Kidney capillary endothelial cell (primary cell): Measurements from ENCODE around the gene ZNF506.
"Not testable (repeated sequence)": the region's sequence is repeated elsewhere in the genome, so short reads cannot be mapped to it uniquely, and the experiment has no call there.

ENCODE experiments used
- DNase-seq: peaks from one replicate; pipeline ENCODE4 v3.0.0-alpha.2; 2018; ENCODE audit warnings: low spot score

The ZNF506 gene

GRCh38 chr19:19821366-19821951, at the start of gene ZNF506:
ZNF506 (minus strand) TSS chr19:19821750; CDS start chr19:19821603, 147 bp downstream.
- peak; percentile 80 for DNase-seq

DNA sequence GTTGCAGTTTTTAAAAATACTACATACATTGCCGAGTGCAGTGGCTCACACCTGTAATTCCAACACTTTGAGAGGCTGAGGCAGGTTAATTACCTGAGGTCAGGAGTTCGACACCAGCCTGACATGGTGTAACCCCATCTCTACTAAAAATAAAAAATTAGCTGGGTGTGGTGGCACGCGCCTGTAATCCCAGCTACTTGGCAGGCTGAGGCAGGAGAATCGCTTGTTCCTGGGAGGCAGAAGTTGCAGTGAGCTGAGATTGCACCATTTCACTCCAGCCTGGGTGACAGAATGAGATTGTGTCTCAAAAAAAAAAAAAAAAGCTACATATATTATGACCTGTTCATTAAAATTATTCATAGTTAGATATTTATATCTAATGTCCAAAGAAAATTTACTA, 48.5 kb upstream of the ZNF506 start:
- not testable (repeated sequence) for DNase-seq

- DNase-seq = peak; percentile 1
Observed at GRCh38 chr19:19866611-19867248, 45.2 kb upstream of the ZNF506 start.

DNA sequence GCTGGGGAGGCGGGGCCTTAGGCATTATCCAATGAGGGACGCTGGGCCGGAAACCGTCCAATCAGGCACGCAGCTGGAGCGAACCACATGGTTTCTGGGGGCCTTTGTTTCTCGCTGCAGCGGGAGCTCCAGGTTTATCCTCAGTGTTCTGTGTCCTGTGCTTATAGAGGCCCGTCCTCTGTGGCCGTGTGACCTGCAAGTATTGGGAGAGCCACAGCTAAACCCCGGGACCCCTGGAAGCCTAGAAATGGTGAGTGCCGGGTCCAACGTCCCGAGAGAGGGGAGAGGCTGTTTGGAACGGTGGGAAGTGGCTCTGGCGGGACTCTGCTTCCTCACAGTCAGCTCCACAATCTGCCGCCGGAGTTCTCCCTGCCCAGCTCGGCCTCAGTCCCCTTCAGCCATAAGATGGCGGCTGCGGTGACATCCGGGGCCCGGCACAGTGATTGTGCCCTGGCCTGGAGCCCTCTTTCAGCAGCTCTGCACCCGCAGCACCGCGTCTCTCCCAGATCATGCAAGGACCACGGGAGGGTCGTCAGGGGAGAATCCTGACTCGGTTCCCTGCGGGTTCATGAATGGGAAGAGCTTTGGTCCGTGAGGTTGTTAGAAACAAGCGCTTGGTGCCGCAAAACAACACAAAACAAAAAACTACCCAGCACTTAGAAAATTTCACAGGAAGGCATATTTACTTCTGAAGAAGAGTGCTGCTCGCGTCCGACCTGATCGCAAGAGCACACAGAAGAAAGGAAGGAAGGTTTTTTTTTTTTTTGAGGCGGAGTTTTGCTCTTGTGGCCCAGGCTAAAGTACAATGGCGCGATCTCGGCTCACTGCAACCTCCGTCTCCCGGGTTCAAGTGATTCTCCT, 44.4 kb upstream of the ZNF506 start, which contains the start of gene ZNF253:
ZNF253 (plus strand) TSS at position 133 of the 861 bp plus-strand sequence; CDS start at position 248, 115 bp downstream.
- peak; percentile 87 for DNase-seq

GRCh38 chr19:19860756-19861390, 39.3 kb upstream of the ZNF506 start:
- DNase-seq = no peak

- no peak for DNase-seq
Observed at GRCh38 chr19:19858751-19859150, 37.2 kb upstream of the ZNF506 start.

DNA sequence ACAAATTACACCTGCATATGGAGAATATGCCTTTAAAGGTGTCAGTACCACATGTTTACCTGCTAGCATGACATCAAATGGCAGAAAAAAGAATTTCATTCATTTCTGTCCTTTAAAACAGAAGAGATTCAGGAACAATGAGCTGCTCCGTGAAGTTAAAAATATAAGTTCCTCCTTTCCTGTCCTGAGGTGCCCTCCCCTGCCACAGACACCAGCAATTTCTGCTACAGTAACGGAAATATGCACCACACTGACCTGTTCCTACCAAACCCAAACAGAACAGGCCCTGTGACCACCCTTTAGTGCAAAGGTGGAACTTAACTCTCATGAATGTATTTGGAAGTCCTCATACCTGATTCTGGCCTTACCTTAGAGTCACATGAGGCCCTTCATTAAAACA, 30.2 kb upstream of the ZNF506 start:
- DNase-seq = not testable (repeated sequence)

- DNase-seq = no peak
Observed at GRCh38 chr19:19849056-19849455, 27.5 kb upstream of the ZNF506 start.

DNA sequence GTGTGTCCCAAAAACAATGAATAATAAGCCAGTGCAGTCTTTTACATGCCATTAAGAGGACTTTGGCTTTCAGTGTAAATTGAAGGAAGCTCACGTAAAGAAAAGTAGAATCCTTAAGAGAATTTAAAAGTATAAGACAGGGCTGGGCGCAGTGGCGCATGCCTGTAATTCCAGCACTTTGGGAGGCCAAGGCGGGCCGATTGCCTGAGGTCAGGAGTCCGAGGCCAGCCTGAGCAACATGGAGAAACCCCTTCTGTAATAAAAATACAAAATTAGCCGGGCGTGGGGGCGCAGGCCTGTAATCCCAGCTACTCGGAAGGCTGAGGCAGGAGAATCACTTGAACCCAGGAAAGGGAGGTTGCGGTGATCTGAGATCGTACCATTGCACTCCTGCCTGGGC, 26.2 kb upstream of the ZNF506 start:
- no peak for DNase-seq

- no peak for DNase-seq
Observed at GRCh38 chr19:19835560-19836038, 14.0 kb upstream of the ZNF506 start.

DNA sequence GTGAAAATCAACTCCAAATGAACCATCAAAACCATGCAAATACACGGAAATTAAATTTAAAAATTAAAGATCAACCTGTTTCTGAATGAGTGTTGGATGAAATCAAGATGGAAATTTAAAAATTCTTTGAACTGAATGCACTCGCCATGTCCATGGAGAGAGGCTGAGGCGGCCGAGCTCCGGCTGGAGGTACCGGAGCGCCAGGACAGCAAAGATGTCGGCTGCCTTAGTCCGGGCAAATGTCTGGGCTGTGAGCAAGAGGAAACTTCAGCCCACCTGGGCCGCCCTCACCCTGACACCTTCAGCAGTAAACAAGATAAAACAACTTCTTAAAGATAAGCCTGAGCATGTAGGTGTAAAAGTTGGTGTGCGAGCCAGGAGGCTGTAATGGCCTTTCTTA, 5.3 kb upstream of the ZNF506 start:
- DNase-seq = no peak

GRCh38 chr19:19823916-19824315, 2.4 kb upstream of the ZNF506 start:
- no peak for DNase-seq

- DNase-seq = not testable (repeated sequence)
Observed at GRCh38 chr19:19821976-19822375, 426 bp upstream of the ZNF506 start.

GRCh38 chr19:19820774-19821320, 703 bp downstream of the ZNF506 start:
- no peak for DNase-seq

- no peak for DNase-seq
Observed at GRCh38 chr19:19817357-19817756, 4.2 kb downstream of the ZNF506 start.

GRCh38 chr19:19816679-19817078, 4.9 kb downstream of the ZNF506 start:
- DNase-seq = no peak

- DNase-seq = not testable (repeated sequence)
Observed at GRCh38 chr19:19811999-19812398, 9.6 kb downstream of the ZNF506 start.

- DNase-seq = no peak
Observed at GRCh38 chr19:19805480-19805879, 16.1 kb downstream of the ZNF506 start.

DNA sequence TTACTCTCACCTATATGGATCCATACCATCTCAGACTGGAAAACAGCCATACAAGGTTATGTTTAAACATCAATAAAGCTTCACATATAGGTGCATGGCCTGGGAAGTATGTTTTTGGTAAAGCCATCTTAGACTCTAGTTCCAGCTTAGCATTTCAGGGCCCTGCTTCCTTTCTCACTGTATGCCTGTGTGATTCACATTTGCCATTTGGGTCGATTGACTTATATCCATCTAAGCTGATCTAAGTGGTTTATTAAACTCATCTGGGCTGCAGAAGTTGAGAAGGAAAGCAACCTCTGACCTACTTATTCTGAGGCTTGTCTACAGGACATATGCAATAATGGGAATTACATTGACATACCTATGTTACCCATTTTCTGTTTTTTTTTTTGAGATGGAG, 33.5 kb downstream of the ZNF506 start:
- no peak for DNase-seq

DNA sequence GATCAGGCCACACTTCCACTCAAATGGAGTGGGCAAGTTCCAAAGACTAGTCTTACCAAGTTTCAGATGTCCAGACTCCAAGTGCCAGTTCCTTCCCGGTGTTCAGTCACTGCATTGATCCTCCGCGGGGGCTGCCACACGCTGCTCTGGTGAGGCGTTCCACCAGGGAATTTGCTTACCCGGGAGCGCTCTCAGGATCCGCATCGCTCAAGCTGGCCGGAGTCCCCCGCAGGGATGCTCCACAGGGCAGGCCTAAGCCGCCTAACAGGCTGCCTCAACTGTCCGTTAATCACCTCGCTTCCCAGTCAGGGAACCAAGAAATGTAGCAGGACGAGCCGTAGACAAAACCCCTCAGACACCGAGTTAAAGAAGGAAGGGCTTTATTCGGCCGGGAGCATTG, 36.1 kb downstream of the ZNF506 start:
- not testable (repeated sequence) for DNase-seq

GRCh38 chr19:19782783-19783182, 38.8 kb downstream of the ZNF506 start:
- DNase-seq = no peak

DNA sequence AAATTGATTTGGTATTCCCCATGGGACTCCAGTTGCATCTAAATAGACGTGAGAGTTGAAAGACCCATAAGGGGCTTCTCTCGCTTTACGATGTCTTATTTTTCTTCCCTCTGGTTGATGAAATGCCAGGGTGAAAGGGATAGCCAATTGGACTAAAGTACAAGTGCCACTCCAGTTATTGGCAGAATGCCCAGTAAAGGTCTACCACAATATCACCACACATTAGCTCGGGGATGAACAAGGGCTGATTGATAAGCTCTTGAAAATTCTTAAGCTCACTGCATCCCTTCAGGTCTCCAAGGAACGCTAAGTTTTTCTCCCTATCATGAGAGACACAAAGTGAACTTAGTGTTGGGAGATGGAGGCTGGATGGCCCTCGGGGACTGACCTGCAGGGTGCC, 39.8 kb downstream of the ZNF506 start:
- DNase-seq = not testable (repeated sequence)
